ENCODE measurements around the gene KIAA1191. TPM values are rescaled to one million over a fixed set of nuclear protein-coding genes. Genes with fewer than 3 reads are reported as not detected.

Gene KIAA1191
- total and polyA plus RNA-seq, 9 of the 15 experiments (the other 6 are each of a cell fraction or from before 2014, with no cell fraction given): 31.0 to 80.2 (median 45.7) TPM

- TF ChIP-seq ZNF280A (IDR thresholded peaks at IDR 0.05; ENCODE audit: low read depth, partially characterized antibody) (no peak), POLR2AphosphoS5 (IDR thresholded peaks at IDR 0.05; ENCODE audit: control insufficient read depth, insufficient read depth, low read depth, low read length) (no peak), HMG20A (CRISPR knock-in tag; conservative IDR thresholded peaks at IDR 0.05) (no peak), NR2C2 (CRISPR knock-in tag; IDR thresholded peaks at IDR 0.05) (no peak), NR2C2 (tag; IDR thresholded peaks at IDR 0.05) (no peak), ZBTB5 (IDR thresholded peaks at IDR 0.05) (no peak), ATF6 (CRISPR knock-in tag; IDR thresholded peaks at IDR 0.05) (no peak), SMARCA5 (IDR thresholded peaks at IDR 0.05) (no peak), HDAC2 (IDR thresholded peaks at IDR 0.05) (no peak), DPF2 (IDR thresholded peaks at IDR 0.05) (peak; percentile 55), ETV6 (IDR thresholded peaks at IDR 0.05; ENCODE audit: borderline replicate concordance in 1 of 2, low read depth in 2 of 2, low read length in 1 of 2) (no peak), ETV6 (CRISPR knock-in tag; IDR thresholded peaks at IDR 0.05; ENCODE audit: borderline replicate concordance) (no peak), ZNF12 (CRISPR knock-in tag; IDR thresholded peaks at IDR 0.05) (no peak), MTA2 (IDR thresholded peaks at IDR 0.05; ENCODE audit: low read depth) (0 out of 2 replicates have a peak, but pooled peaks have one; percentile 24), ZKSCAN3 (CRISPR knock-in tag; IDR thresholded peaks at IDR 0.05) (no peak)
- TF ChIP-seq, protein P1, sequence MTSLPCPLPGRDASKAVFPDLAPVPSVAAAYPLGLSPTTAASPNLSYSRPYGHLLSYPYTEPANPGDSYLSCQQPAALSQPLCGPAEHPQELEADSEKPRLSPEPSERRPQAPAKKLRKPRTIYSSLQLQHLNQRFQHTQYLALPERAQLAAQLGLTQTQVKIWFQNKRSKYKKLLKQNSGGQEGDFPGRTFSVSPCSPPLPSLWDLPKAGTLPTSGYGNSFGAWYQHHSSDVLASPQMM (CRISPR knock-in tag; IDR thresholded peaks at IDR 0.05): no peak
- TF ChIP-seq, protein P2, sequence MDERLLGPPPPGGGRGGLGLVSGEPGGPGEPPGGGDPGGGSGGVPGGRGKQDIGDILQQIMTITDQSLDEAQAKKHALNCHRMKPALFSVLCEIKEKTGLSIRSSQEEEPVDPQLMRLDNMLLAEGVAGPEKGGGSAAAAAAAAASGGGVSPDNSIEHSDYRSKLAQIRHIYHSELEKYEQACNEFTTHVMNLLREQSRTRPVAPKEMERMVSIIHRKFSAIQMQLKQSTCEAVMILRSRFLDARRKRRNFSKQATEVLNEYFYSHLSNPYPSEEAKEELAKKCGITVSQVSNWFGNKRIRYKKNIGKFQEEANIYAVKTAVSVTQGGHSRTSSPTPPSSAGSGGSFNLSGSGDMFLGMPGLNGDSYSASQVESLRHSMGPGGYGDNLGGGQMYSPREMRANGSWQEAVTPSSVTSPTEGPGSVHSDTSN (CRISPR knock-in tag; IDR thresholded peaks at IDR 0.05; ENCODE audit: low read depth): no peak
- TF ChIP-seq, protein P2 (tag; conservative IDR thresholded peaks at IDR 0.05; ENCODE audit: low read depth): no peak
- TF ChIP-seq, protein P3, sequence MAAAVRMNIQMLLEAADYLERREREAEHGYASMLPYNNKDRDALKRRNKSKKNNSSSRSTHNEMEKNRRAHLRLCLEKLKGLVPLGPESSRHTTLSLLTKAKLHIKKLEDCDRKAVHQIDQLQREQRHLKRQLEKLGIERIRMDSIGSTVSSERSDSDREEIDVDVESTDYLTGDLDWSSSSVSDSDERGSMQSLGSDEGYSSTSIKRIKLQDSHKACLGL (CRISPR knock-in tag; IDR thresholded peaks at IDR 0.05; ENCODE audit: borderline replicate concordance, poor library complexity, severe bottlenecking): no peak
Measured at GRCh38 chr5:176341325-176342157, 20.0 kb downstream of the KIAA1191 start (continued).
